HepG2 (cell line): ENCODE measurements around the gene ALS2.

Experiments used
- BHLHE40 ChIP-seq: IDR thresholded peaks from 2 replicates; pipeline ENCODE4 v1.6.1; 2011; ENCODE audit warnings: low read length, improper control_type of control experiment
- BRCA1 ChIP-seq: sonication (generic); formaldehyde crosslinking; IDR thresholded peaks from 2 replicates; pipeline ENCODE4 v1.4.0; 2020; ENCODE audit warnings: missing genetic modification reagents
- REPIN1 ChIP-seq: sonication (generic); formaldehyde crosslinking; IDR thresholded peaks from 2 replicates; pipeline ENCODE4 v1.8.0; 2022; ENCODE audit warnings: missing genetic modification reagents, low read depth, mild to moderate bottlenecking, borderline replicate concordance
- SMAD3 ChIP-seq: sonication (generic); formaldehyde crosslinking; IDR thresholded peaks from 2 replicates; pipeline ENCODE4 v1.4.0; 2020; ENCODE audit warnings: missing genetic modification reagents
- SP1 ChIP-seq, 2 experiments: fragments of 450-650 bp in 1 of 2; sonication (generic) in 1 of 2; formaldehyde crosslinking in 1 of 2; IDR thresholded peaks; 2 replicates each; pipeline versions ENCODE4 v1.4.0 to v1.6.1; 2016 to 2020; ENCODE audit warnings: missing genetic modification reagents in 1 of 2
- SRF ChIP-seq: IDR thresholded peaks from 2 replicates; pipeline ENCODE4 v1.6.1; 2011; ENCODE audit warnings: mild to moderate bottlenecking, low read depth, low read length, moderate library complexity
- YY1 ChIP-seq: IDR thresholded peaks from 2 replicates; pipeline ENCODE4 v1.6.1; 2011; ENCODE audit warnings: low read length, low read depth, moderate library complexity, mild to moderate bottlenecking; ENCODE audit not compliant: insufficient read depth, insufficient replicate concordance
- ZNF205 ChIP-seq: IDR thresholded peaks from 2 replicates; pipeline ENCODE4 v1.6.1; 2018; ENCODE audit warnings: missing biosample characterization, missing genetic modification reagents
- ZNF672 ChIP-seq: sonication (generic); formaldehyde crosslinking; IDR thresholded peaks from 2 replicates; pipeline ENCODE4 v1.8.1; 2022; ENCODE audit warnings: missing genetic modification reagents
- TF ChIP-seq, protein P1 (sequence below): sonication (generic); formaldehyde crosslinking; IDR thresholded peaks from 2 replicates; pipeline ENCODE4 v1.9.0; 2021; ENCODE audit warnings: missing genetic modification reagents, mild to moderate bottlenecking, borderline replicate concordance
- TF ChIP-seq, protein P2 (sequence below): sonication (generic); formaldehyde crosslinking; IDR thresholded peaks from 2 replicates; pipeline ENCODE4 v1.8.1; 2023; ENCODE audit warnings: mild to moderate bottlenecking, moderate library complexity, missing genetic modification reagents
- TF ChIP-seq, protein P3 (sequence below): sonication (generic); formaldehyde crosslinking; conservative IDR thresholded peaks from 2 replicates; pipeline ENCODE4 v1.4.0; 2020; ENCODE audit warnings: missing genetic modification reagents
- TF ChIP-seq, protein P4 (sequence below), 2 experiments: sonication (generic) in 1 of 2; formaldehyde crosslinking in 1 of 2; IDR thresholded peaks; 2 replicates each; pipeline versions ENCODE4 v1.4.0 to v1.6.1; 2018 to 2020; ENCODE audit warnings: missing genetic modification reagents in 2 of 2, borderline replicate concordance in 1 of 2, low read depth in 1 of 2, mild to moderate bottlenecking in 1 of 2, missing biosample characterization in 1 of 2

DNA sequence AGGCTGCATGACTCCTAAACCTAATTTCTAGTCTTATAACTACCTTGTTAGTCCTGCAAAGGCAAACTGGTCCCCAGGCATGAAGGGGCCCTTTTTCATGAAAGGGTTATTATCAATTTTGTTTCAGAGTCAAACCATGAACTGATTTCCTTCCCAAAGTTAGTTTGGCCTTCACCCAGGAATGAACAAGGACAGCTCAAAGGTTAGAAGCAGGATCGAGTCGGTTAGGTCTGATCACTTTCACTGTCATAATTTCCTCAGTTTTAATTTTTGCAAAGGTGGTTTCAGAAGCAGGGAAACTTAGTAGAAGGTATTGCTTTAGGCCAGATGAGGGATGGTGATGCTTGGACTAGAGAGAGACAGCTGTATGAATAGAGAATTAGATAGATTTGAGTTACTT lies 8.7 kb upstream of the ALS2 start:
- TF ChIP-seq, protein P1, sequence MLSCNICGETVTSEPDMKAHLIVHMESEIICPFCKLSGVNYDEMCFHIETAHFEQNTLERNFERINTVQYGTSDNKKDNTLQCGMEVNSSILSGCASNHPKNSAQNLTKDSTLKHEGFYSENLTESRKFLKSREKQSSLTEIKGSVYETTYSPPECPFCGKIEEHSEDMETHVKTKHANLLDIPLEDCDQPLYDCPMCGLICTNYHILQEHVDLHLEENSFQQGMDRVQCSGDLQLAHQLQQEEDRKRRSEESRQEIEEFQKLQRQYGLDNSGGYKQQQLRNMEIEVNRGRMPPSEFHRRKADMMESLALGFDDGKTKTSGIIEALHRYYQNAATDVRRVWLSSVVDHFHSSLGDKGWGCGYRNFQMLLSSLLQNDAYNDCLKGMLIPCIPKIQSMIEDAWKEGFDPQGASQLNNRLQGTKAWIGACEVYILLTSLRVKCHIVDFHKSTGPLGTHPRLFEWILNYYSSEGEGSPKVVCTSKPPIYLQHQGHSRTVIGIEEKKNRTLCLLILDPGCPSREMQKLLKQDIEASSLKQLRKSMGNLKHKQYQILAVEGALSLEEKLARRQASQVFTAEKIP = no peak
- TF ChIP-seq REPIN1 (CRISPR knock-in tag) (no peak), YY1 (no peak), ZNF205 (CRISPR knock-in tag) (no peak), SRF (no peak), SP1 (IDR thresholded peaks at IDR 0.05) (no peak), SP1 (CRISPR knock-in tag; IDR thresholded peaks at IDR 0.05) (no peak), BHLHE40 (no peak), ZNF672 (no peak), BRCA1 (CRISPR knock-in tag) (no peak), SMAD3 (CRISPR knock-in tag) (no peak)
- TF ChIP-seq, protein P2, sequence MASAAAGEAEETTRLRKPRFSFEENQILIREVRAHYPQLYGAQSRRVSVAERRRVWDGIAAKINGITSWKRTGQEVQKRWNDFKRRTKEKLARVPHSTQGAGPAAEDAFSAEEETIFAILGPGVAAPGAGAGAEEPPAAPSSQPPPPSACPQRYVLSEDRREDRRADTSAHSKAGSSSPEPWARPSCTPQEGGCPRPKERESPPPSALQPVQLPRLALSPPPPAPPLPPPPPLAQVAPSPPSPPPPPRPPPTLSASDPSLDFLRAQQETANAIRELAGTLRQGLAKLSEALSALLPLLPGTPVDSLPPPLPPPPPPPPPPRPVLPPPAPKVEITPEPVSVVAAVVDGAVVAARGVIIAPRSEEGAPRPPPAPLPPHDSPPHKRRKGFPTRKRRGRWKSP (CRISPR knock-in tag) = no peak
- TF ChIP-seq, protein P3, sequence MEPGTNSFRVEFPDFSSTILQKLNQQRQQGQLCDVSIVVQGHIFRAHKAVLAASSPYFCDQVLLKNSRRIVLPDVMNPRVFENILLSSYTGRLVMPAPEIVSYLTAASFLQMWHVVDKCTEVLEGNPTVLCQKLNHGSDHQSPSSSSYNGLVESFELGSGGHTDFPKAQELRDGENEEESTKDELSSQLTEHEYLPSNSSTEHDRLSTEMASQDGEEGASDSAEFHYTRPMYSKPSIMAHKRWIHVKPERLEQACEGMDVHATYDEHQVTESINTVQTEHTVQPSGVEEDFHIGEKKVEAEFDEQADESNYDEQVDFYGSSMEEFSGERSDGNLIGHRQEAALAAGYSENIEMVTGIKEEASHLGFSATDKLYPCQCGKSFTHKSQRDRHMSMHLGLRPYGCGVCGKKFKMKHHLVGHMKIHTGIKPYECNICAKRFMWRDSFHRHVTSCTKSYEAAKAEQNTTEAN (CRISPR knock-in tag) = no peak
- TF ChIP-seq, protein P4, sequence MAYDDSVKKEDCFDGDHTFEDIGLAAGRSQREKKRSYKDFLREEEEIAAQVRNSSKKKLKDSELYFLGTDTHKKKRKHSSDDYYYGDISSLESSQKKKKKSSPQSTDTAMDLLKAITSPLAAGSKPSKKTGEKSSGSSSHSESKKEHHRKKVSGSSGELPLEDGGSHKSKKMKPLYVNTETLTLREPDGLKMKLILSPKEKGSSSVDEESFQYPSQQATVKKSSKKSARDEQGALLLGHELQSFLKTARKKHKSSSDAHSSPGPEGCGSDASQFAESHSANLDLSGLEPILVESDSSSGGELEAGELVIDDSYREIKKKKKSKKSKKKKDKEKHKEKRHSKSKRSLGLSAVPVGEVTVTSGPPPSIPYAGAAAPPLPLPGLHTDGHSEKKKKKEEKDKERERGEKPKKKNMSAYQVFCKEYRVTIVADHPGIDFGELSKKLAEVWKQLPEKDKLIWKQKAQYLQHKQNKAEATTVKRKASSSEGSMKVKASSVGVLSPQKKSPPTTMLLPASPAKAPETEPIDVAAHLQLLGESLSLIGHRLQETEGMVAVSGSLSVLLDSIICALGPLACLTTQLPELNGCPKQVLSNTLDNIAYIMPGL (CRISPR knock-in tag; IDR thresholded peaks at IDR 0.05; ENCODE audit: borderline replicate concordance in 1 of 2, low read depth in 1 of 2) = no peak
